Left ventricle myocardium inferior (tissue), 1 donor: ENCODE data around the gene BAZ1A. TPM values are rescaled to one million over a fixed set of nuclear protein-coding genes. Genes with fewer than 3 reads are reported as not detected.

Source experiments
- DNase-seq: peaks from one replicate; pipeline ENCODE4 v3.0.0-alpha.2; 2020
- H3K27ac ChIP-seq: fragments of 200-600 bp; replicated peaks from 2 replicates; pipeline ENCODE4 v1.8.0; 2021
- H3K27me3 ChIP-seq: fragments of 200-600 bp; 2 replicates; pipeline ENCODE4 v1.8.0; 2021; ENCODE audit warnings: low read depth
- H3K36me3 ChIP-seq: fragments of 200-600 bp; 2 replicates; pipeline ENCODE4 v1.8.0; 2021
- H3K4me1 ChIP-seq: fragments of 200-600 bp; 2 replicates; pipeline ENCODE4 v1.8.0; 2021
- H3K4me3 ChIP-seq: fragments of 200-600 bp; 2 replicates; pipeline ENCODE4 v1.8.0; 2021; ENCODE audit warnings: mild to moderate bottlenecking, moderate library complexity
- H3K9me3 ChIP-seq: fragments of 200-600 bp; replicated peaks from 2 replicates; pipeline ENCODE4 v1.8.0; 2021
- CTCF ChIP-seq: fragments of 200-600 bp; IDR thresholded peaks from 2 replicates; pipeline ENCODE4 v1.8.0; 2021; ENCODE audit warnings: antibody characterized with exemption, mild to moderate bottlenecking, borderline replicate concordance
- intact Hi-C: fragments of 100-400 bp; cut with micrococcal nuclease; formaldehyde crosslinking; loops from one replicate; pipeline ENCODE4 v1.11.0; 2022
- long read RNA-seq: library from polyadenylated mRNA; unstranded; transcript quantifications from one replicate; pipeline ENCODE4 v2.0.0, GENCODE V29; 2021
- total RNA-seq: library from RNA; stranded (reverse); fragmentation: NEBNext Ultra II Directional; extraction: Animal tissue kit (Norgen Biotek cat#: 25700); gene quantifications from one replicate; pipeline ENCODE4 v1.2.1, GENCODE V29; 2021
- donor health status: DM: no; HTN: yes; CAD: no; lungs with severe emphysema.

Gene BAZ1A, protein sequence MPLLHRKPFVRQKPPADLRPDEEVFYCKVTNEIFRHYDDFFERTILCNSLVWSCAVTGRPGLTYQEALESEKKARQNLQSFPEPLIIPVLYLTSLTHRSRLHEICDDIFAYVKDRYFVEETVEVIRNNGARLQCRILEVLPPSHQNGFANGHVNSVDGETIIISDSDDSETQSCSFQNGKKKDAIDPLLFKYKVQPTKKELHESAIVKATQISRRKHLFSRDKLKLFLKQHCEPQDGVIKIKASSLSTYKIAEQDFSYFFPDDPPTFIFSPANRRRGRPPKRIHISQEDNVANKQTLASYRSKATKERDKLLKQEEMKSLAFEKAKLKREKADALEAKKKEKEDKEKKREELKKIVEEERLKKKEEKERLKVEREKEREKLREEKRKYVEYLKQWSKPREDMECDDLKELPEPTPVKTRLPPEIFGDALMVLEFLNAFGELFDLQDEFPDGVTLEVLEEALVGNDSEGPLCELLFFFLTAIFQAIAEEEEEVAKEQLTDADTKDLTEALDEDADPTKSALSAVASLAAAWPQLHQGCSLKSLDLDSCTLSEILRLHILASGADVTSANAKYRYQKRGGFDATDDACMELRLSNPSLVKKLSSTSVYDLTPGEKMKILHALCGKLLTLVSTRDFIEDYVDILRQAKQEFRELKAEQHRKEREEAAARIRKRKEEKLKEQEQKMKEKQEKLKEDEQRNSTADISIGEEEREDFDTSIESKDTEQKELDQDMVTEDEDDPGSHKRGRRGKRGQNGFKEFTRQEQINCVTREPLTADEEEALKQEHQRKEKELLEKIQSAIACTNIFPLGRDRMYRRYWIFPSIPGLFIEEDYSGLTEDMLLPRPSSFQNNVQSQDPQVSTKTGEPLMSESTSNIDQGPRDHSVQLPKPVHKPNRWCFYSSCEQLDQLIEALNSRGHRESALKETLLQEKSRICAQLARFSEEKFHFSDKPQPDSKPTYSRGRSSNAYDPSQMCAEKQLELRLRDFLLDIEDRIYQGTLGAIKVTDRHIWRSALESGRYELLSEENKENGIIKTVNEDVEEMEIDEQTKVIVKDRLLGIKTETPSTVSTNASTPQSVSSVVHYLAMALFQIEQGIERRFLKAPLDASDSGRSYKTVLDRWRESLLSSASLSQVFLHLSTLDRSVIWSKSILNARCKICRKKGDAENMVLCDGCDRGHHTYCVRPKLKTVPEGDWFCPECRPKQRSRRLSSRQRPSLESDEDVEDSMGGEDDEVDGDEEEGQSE (N-terminal part only)
- 4.5 TPM for total RNA-seq
- long read RNA-seq, partial matches to known transcripts, result 5 of 5 reads
- long read RNA-seq, other reads (novel, unspliced or antisense), result 0 of 5 reads

- Histone ChIP-seq H3K4me1 (peaks cover 30% of the 10 kb centered on the region), H3K27ac (peak within 1 kb of the TSS; percentile 98), H3K27me3 (no peaks in the 10 kb centered on the region), H3K9me3 (no peaks in the 10 kb centered on the region), H3K4me3 (peak within 1 kb of the TSS; percentile 85), H3K36me3 (no peaks in the 10 kb centered on the region)
- DNase-seq, result peak; percentile 62
- peak; percentile 51 for TF ChIP-seq CTCF
- intact Hi-C loops, result no loop called here
These were observed at the start of gene BAZ1A for GRCh38 chr14:34875031-34875922. Gene BAZ1A, minus strand, starts transcription at chr14:34875360. Its CDS starts 756 bp downstream, at chr14:34874604.

GRCh38 chr14:34920339-34920738 lies 45.2 kb upstream of the BAZ1A start:
- DNase-seq, result no peak
- Histone ChIP-seq H3K36me3 (no peaks in the 10 kb centered on the region), H3K4me1 (no peaks in the 10 kb centered on the region), H3K27me3 (no peaks in the 10 kb centered on the region), H3K27ac (no peak overlapping the region), H3K9me3 (no peaks in the 10 kb centered on the region), H3K4me3 (no peak overlapping the region)
- intact Hi-C loops, result no loop called here
- TF ChIP-seq CTCF, result no peak

- H3K27ac ChIP-seq, result no peak overlapping the region
- DNase-seq, result no peak
- H3K4me1 ChIP-seq, result no peaks in the 10 kb centered on the region
- H3K27me3 ChIP-seq, result no peaks in the 10 kb centered on the region
- H3K4me3 ChIP-seq, result no peak overlapping the region
- intact Hi-C loops, result no loop called here
- no peak for TF ChIP-seq CTCF
- H3K9me3 ChIP-seq, result no peaks in the 10 kb centered on the region
- no peaks in the 10 kb centered on the region for H3K36me3 ChIP-seq
These were observed 38.5 kb upstream of the BAZ1A start for GRCh38 chr14:34913619-34914018.

- no peaks in the 10 kb centered on the region for H3K36me3 ChIP-seq
- no peak for DNase-seq
These were observed 37.8 kb upstream of the BAZ1A start for GRCh38 chr14:34912966-34913365.

More at GRCh38 chr14:34912966-34913365, 37.8 kb upstream of the BAZ1A start:
- no peaks in the 10 kb centered on the region for H3K27me3 ChIP-seq
- H3K4me3 ChIP-seq, result no peak overlapping the region
- no peaks in the 10 kb centered on the region for H3K9me3 ChIP-seq
- intact Hi-C loops, result no loop called here
- no peaks in the 10 kb centered on the region for H3K4me1 ChIP-seq
- H3K27ac ChIP-seq, result no peak overlapping the region
- no peak for TF ChIP-seq CTCF
